ENCODE data around the gene ZMYM2.

DNA sequence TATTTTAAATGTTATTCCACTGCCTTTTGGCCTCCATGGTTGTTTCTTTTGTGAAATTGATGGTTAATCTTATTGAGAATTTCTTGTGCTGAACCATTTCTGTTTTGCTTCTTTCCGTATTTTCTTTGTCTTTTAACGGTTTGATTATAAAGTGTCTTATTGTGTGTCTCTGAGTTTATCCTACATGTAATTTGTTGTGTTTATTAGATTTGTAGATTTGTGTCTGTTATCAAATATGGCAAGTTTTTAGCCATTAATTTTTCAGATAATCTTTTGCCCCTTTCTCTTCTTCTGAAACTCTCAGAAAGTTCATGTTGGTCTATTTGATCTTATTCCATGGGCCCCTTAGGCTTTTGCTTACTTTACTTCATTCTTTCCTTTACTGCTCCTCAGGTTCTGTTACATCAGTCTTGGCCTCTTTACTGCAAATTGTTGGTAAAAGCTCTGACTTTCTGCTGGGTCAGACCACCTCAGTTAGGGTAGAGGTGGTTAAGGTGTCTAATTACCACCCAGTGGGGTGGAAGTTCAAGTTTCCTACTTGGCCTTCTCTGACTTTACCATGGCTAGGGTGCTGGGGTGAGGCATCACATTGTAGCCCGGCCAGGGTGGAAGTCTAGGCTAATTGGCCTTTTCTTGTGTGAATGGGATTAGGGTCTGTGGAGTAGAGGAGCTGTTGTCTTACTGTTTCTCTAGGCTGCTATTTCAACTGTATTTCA lies 58.3 kb downstream of the ZMYM2 start:
- TF ChIP-seq, protein P1, sequence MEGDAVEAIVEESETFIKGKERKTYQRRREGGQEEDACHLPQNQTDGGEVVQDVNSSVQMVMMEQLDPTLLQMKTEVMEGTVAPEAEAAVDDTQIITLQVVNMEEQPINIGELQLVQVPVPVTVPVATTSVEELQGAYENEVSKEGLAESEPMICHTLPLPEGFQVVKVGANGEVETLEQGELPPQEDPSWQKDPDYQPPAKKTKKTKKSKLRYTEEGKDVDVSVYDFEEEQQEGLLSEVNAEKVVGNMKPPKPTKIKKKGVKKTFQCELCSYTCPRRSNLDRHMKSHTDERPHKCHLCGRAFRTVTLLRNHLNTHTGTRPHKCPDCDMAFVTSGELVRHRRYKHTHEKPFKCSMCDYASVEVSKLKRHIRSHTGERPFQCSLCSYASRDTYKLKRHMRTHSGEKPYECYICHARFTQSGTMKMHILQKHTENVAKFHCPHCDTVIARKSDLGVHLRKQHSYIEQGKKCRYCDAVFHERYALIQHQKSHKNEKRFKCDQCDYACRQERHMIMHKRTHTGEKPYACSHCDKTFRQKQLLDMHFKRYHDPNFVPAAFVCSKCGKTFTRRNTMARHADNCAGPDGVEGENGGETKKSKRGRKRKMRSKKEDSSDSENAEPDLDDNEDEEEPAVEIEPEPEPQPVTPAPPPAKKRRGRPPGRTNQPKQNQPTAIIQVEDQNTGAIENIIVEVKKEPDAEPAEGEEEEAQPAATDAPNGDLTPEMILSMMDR (conservative IDR thresholded peaks at IDR 0.05): no peak
- no peak for TF ChIP-seq ZFX (IDR thresholded peaks at IDR 0.05)
